GM23248 (cell line): ENCODE measurements around the gene SPPL3. TPM values are rescaled to one million over a fixed set of nuclear protein-coding genes. Genes with fewer than 3 reads are reported as not detected.

Source experiments
- DNase-seq: peaks from one replicate; pipeline ENCODE4 v3.0.0-alpha.2; 2015
- H2AFZ ChIP-seq: fragments of 200-600 bp; sonication (generic); 2 replicates; pipeline ENCODE4 v1.6.1; 2016; ENCODE audit warnings: antibody characterized with exemption
- H3F3A ChIP-seq: fragments of 200-600 bp; sonication (generic); 2 replicates; pipeline ENCODE4 v1.6.1; 2016; ENCODE audit warnings: mild to moderate bottlenecking, antibody characterized with exemption, mixed run types; ENCODE audit not compliant: insufficient read depth
- H3K27ac ChIP-seq: fragments of 200-600 bp; sonication (generic); 2 replicates; pipeline ENCODE4 v1.5.1; 2016; ENCODE audit warnings: mild to moderate bottlenecking
- H3K27me3 ChIP-seq: fragments of 200-600 bp; sonication (generic); replicated peaks from 2 replicates; pipeline ENCODE4 v1.6.1; 2016; ENCODE audit warnings: mild to moderate bottlenecking; ENCODE audit not compliant: insufficient read depth
- H3K36me3 ChIP-seq: fragments of 200-600 bp; sonication (generic); 2 replicates; pipeline ENCODE4 v1.6.1; 2016; ENCODE audit warnings: low read depth, mild to moderate bottlenecking
- H3K4me1 ChIP-seq: fragments of 200-600 bp; sonication (generic); 2 replicates; pipeline ENCODE4 v1.6.1; 2016; ENCODE audit warnings: mild to moderate bottlenecking; ENCODE audit not compliant: insufficient read depth
- H3K4me2 ChIP-seq: fragments of 200-600 bp; sonication (generic); one replicate; pipeline ENCODE4 v1.6.1; 2016; ENCODE audit warnings: mild to moderate bottlenecking; ENCODE audit not compliant: unreplicated experiment
- H3K4me3 ChIP-seq: fragments of 200-600 bp; sonication (generic); 2 replicates; pipeline ENCODE4 v1.5.1; 2016; ENCODE audit warnings: mild to moderate bottlenecking
- H3K79me2 ChIP-seq: fragments of 200-600 bp; sonication (generic); 2 replicates; pipeline ENCODE4 v1.6.1; 2016; ENCODE audit warnings: mild to moderate bottlenecking; ENCODE audit not compliant: insufficient read depth
- H3K9ac ChIP-seq: fragments of 200-600 bp; sonication (generic); 2 replicates; pipeline ENCODE4 v1.6.1; 2016; ENCODE audit warnings: mild to moderate bottlenecking
- H3K9me2 ChIP-seq: fragments of 200-600 bp; sonication (generic); 2 replicates; pipeline ENCODE4 v1.6.1; 2016; ENCODE audit warnings: mixed run types, mild to moderate bottlenecking, moderate library complexity; ENCODE audit not compliant: insufficient read depth
- H3K9me3 ChIP-seq: fragments of 200-600 bp; sonication (generic); one replicate; pipeline ENCODE4 v1.6.1; 2017; ENCODE audit warnings: low read depth
- H4K20me1 ChIP-seq: fragments of 200-600 bp; sonication (generic); 2 replicates; pipeline ENCODE4 v1.6.0; 2016; ENCODE audit not compliant: insufficient read depth
- EZH2 ChIP-seq: fragments of 200-600 bp; sonication (generic); IDR thresholded peaks from 2 replicates; pipeline ENCODE4 v1.6.1; 2018; ENCODE audit warnings: antibody characterized with exemption, mild to moderate bottlenecking; ENCODE audit not compliant: insufficient read depth, poor library complexity, severe bottlenecking
- EZH2phosphoT487 ChIP-seq: fragments of 200-600 bp; sonication (generic); IDR thresholded peaks from 2 replicates; pipeline ENCODE4 v1.6.1; 2018; ENCODE audit warnings: antibody characterized with exemption, moderate library complexity, mild to moderate bottlenecking, low read depth; ENCODE audit not compliant: insufficient read depth
- WGBS, 2 experiments: methylation state at CpG; one replicate each; pipeline ENCODE4 v1.1.6; 2015 to 2017; ENCODE audit warnings: low lambda C conversion rate in 2 of 2, low coverage in 1 of 2; ENCODE audit errors: missing lambda C conversion rate in 2 of 2; 5-methylcytosine and 5-hydroxymethylcytosine counted together
- in situ Hi-C: fragments of 300-500 bp; cut with MboI; formaldehyde crosslinking; loops from 2 replicates; pipeline ENCODE4 v1.15.0; 2020
- polyA plus RNA-seq: library from polyadenylated mRNA; unstranded; fragments of >200 nt; fragmentation: Nextera tagmentation; extraction: Ambion mirVana; gene quantifications from 2 replicates; pipeline ENCODE4 v1.2.1, GENCODE V29; 2016
- total RNA-seq: library from RNA; depleted of rRNA; stranded (reverse); fragments of >200 nt; shearing (Covaris generic); gene quantifications from 2 replicates; pipeline ENCODE4 v1.2.3, GENCODE V29; 2014

Gene SPPL3
- total and polyA plus RNA-seq, 2 experiments from 2014 or later: 8.1 to 24.8 TPM

GRCh38 chr12:120940799-120941198, 36.6 kb upstream of the SPPL3 start:
- H3K9ac ChIP-seq: no peak overlapping the region
- no peak for TF ChIP-seq EZH2
- TF ChIP-seq EZH2phosphoT487: no peak
- 53 to 59% methylated on average over 4 to 5 of the region's 5 CpGs for WGBS, 2 experiments
- H2AFZ ChIP-seq: no peak overlapping the region
- H3K4me3 ChIP-seq: no peak overlapping the region
- no peak overlapping the region for H3K27ac ChIP-seq
- in situ Hi-C loops: no loop called here
- no peaks in the 10 kb centered on the region for H3K79me2 ChIP-seq
- no peaks in the 10 kb centered on the region for H4K20me1 ChIP-seq
- no peaks in the 10 kb centered on the region for H3F3A ChIP-seq
- no peaks in the 10 kb centered on the region for H3K4me1 ChIP-seq
- no peak overlapping the region for H3K4me2 ChIP-seq
- peak; percentile 40 for DNase-seq
- H3K36me3 ChIP-seq: no peaks in the 10 kb centered on the region
- no peaks in the 10 kb centered on the region for H3K9me3 ChIP-seq
- H3K9me2 ChIP-seq: no peaks in the 10 kb centered on the region
- H3K27me3 ChIP-seq: peaks cover 15% of the 10 kb centered on the region; the same call in 1 of the 2 replicates

- TF ChIP-seq EZH2phosphoT487: no peak
- TF ChIP-seq EZH2: no peak
- no peak overlapping the region for H3K9ac ChIP-seq
- no peak overlapping the region for H3K4me3 ChIP-seq
- no peak overlapping the region for H3K4me2 ChIP-seq
- H3K79me2 ChIP-seq: no peaks in the 10 kb centered on the region
- H4K20me1 ChIP-seq: no peaks in the 10 kb centered on the region
- no peak for DNase-seq
- no peak overlapping the region for H3K27ac ChIP-seq
- in situ Hi-C loops: no loop called here
- no peaks in the 10 kb centered on the region for H3K9me2 ChIP-seq
- H2AFZ ChIP-seq: no peak overlapping the region
- no peaks in the 10 kb centered on the region for H3K4me1 ChIP-seq
- peaks cover 15% of the 10 kb centered on the region; the same call in 1 of the 2 replicates for H3K27me3 ChIP-seq
- 35 to 37% methylated on average over 5 of the region's 5 CpGs for WGBS, 2 experiments
- H3K36me3 ChIP-seq: no peaks in the 10 kb centered on the region
- no peaks in the 10 kb centered on the region for H3F3A ChIP-seq
- H3K9me3 ChIP-seq: no peaks in the 10 kb centered on the region
These were observed 35.8 kb upstream of the SPPL3 start for GRCh38 chr12:120940006-120940405.

GRCh38 chr12:120939523-120939922, 35.4 kb upstream of the SPPL3 start:
- H3K9me2 ChIP-seq: no peaks in the 10 kb centered on the region
- no peak overlapping the region for H3K27ac ChIP-seq
- H3K9me3 ChIP-seq: no peaks in the 10 kb centered on the region
- H3F3A ChIP-seq: no peaks in the 10 kb centered on the region
- in situ Hi-C loops: no loop called here
- H3K4me1 ChIP-seq: no peaks in the 10 kb centered on the region
- peaks cover 15% of the 10 kb centered on the region; the same call in 1 of the 2 replicates for H3K27me3 ChIP-seq
- H3K36me3 ChIP-seq: no peaks in the 10 kb centered on the region
- no peak for DNase-seq
- H3K4me3 ChIP-seq: no peak overlapping the region
- TF ChIP-seq EZH2 (no peak), EZH2phosphoT487 (no peak)
- no peak overlapping the region for H3K4me2 ChIP-seq
- WGBS, 2 experiments: 19% methylated on average over 3 of the region's 3 CpGs
- no peaks in the 10 kb centered on the region for H4K20me1 ChIP-seq
- no peaks in the 10 kb centered on the region for H3K79me2 ChIP-seq
- H3K9ac ChIP-seq: no peak overlapping the region
- no peak overlapping the region for H2AFZ ChIP-seq

DNA sequence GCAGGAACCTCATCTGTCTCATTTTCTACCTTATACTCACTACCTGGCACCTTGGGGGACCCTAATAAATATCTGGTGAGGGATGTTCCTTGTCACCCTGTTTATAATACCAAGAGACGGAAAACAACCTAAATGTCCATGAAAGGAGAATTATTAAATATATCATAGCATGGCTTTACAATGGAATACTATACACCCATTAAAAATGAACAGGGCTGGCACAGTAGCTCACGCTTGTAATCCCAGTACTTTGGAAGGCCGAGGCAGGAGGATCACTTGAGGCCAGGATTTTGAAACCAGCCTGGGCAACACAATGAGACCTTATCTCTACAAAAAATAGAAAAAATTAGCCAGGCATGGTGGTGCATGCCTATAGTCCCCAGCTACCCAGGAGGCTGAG, 34.3 kb upstream of the SPPL3 start:
- in situ Hi-C loops: no loop called here
- Histone ChIP-seq H3K9me2 (no peaks in the 10 kb centered on the region), H3K9ac (no peak overlapping the region), H2AFZ (no peak overlapping the region), H3F3A (no peaks in the 10 kb centered on the region), H3K9me3 (no peaks in the 10 kb centered on the region), H3K4me2 (no peak overlapping the region), H4K20me1 (no peaks in the 10 kb centered on the region), H3K27ac (no peak overlapping the region), H3K36me3 (no peaks in the 10 kb centered on the region), H3K4me3 (no peak overlapping the region), H3K27me3 (peaks cover 15% of the 10 kb centered on the region; the same call in 1 of the 2 replicates), H3K79me2 (no peaks in the 10 kb centered on the region), H3K4me1 (no peaks in the 10 kb centered on the region)
- TF ChIP-seq EZH2phosphoT487 (no peak), EZH2 (no peak)
- no peak for DNase-seq
- 49 to 57% methylated on average over 3 of the region's 3 CpGs for whole genome bisulfite sequencing, 2 experiments

DNA sequence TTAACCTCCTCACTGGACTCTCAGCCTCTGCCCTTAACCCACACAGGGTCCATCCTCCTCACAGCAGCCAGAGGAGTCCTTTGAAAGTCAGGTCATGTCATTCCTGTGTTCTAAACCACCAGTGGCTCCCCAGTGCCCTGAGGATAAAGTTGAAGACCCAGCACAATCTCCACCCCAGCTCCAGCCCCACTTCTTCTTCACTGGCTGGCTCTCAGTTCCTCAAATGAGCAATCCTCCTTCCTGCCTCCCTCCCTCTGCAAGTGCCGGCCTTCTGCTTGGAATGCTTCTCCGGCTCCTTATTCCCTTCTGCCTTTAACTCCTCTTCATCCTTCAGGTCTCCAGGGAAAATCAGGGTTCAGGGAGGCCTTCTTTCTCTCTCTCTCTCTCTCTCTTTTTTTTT, 32.0 kb upstream of the SPPL3 start:
- no peak overlapping the region for H2AFZ ChIP-seq
- DNase-seq: no peak
- no peaks in the 10 kb centered on the region for H3K4me1 ChIP-seq
- no peaks in the 10 kb centered on the region for H3K9me3 ChIP-seq
- no peaks in the 10 kb centered on the region for H4K20me1 ChIP-seq
- H3K9ac ChIP-seq: no peak overlapping the region
- WGBS, 2 experiments: 24 to 30% methylated on average over 2 of the region's 2 CpGs
- H3K9me2 ChIP-seq: no peaks in the 10 kb centered on the region
- peaks cover 15% of the 10 kb centered on the region; the same call in 1 of the 2 replicates for H3K27me3 ChIP-seq
- H3K4me2 ChIP-seq: no peak overlapping the region
- no peak overlapping the region for H3K4me3 ChIP-seq
- no peaks in the 10 kb centered on the region for H3F3A ChIP-seq
- H3K27ac ChIP-seq: no peak overlapping the region
- no peaks in the 10 kb centered on the region for H3K79me2 ChIP-seq
- TF ChIP-seq EZH2 (no peak), EZH2phosphoT487 (no peak)
- in situ Hi-C loops: no loop called here
- H3K36me3 ChIP-seq: no peaks in the 10 kb centered on the region
